ENCODE data around the gene UNKL. TPM values are rescaled to one million over a fixed set of nuclear protein-coding genes. Genes with fewer than 3 reads are reported as not detected.
A peak's percentile ranks its signal among the peaks of the same experiment; 100 is the strongest.

Gene UNKL
- total RNA-seq, 1 donor from 2014 or later = 31.5 TPM

DNA sequence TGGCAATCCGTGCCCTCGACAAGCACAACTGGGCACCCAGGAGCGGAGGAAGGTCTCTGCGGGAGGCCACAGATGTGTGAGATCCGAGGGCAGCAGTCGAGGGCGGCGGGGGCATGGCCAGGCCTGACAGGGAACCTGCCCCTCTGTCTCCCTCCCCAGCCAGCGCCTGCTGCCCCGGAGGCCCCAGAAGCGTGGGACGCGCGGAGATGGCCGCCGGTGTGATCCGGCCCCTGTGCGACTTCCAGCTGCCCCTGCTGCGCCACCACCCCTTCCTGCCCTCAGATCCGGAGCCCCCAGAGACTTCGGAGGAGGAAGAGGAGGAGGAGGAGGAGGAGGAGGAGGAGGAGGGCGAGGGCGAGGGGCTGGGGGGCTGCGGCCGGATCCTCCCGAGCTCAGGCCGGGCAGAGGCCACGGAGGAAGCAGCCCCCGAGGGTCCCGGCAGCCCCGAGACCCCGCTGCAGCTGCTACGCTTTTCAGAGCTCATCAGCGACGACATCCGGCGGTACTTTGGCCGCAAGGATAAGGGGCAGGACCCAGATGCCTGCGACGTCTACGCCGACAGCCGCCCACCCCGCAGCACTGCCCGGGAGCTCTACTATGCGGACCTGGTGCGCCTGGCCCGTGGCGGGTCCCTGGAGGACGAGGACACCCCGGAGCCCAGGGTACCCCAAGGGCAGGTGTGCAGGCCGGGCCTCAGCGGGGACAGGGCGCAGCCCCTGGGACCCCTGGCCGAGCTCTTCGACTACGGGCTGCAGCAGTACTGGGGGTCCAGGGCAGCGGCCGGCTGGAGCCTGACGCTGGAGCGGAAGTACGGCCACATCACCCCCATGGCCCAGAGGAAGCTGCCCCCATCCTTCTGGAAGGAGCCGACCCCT, 18.1 kb upstream of the UNKL start:
- Mint-ChIP-seq H3K36me3 (ENCODE audit: insufficient read depth) (no peaks in the 10 kb centered on the region), H3K27me3 (no peaks in the 10 kb centered on the region), H3K4me1 (ENCODE audit: low read depth) (peaks cover 15% of the 10 kb centered on the region), H3K9me3 (ENCODE audit: low read depth) (no peaks in the 10 kb centered on the region), H3K27ac (no peak overlapping the region), H3K4me3 (ENCODE audit: low read depth) (no peak overlapping the region)
- TF ChIP-seq, protein P1, sequence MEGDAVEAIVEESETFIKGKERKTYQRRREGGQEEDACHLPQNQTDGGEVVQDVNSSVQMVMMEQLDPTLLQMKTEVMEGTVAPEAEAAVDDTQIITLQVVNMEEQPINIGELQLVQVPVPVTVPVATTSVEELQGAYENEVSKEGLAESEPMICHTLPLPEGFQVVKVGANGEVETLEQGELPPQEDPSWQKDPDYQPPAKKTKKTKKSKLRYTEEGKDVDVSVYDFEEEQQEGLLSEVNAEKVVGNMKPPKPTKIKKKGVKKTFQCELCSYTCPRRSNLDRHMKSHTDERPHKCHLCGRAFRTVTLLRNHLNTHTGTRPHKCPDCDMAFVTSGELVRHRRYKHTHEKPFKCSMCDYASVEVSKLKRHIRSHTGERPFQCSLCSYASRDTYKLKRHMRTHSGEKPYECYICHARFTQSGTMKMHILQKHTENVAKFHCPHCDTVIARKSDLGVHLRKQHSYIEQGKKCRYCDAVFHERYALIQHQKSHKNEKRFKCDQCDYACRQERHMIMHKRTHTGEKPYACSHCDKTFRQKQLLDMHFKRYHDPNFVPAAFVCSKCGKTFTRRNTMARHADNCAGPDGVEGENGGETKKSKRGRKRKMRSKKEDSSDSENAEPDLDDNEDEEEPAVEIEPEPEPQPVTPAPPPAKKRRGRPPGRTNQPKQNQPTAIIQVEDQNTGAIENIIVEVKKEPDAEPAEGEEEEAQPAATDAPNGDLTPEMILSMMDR (IDR thresholded peaks at IDR 0.05; ENCODE audit: unreplicated experiment) = no peak
- DNase-seq (ENCODE audit: low spot score, unreplicated experiment) = no peak

GRCh38 chr16:1431497-1432270, 17.2 kb upstream of the UNKL start:
- H3K36me3 Mint-ChIP-seq (ENCODE audit: insufficient read depth) = no peaks in the 10 kb centered on the region
- peaks cover 19% of the 10 kb centered on the region for H3K4me1 Mint-ChIP-seq (ENCODE audit: low read depth)
- TF ChIP-seq, protein P1 (IDR thresholded peaks at IDR 0.05; ENCODE audit: unreplicated experiment) = no peak
- no peaks in the 10 kb centered on the region for H3K27me3 Mint-ChIP-seq
- H3K27ac Mint-ChIP-seq = no peak overlapping the region
- no peaks in the 10 kb centered on the region for H3K9me3 Mint-ChIP-seq (ENCODE audit: low read depth)
- peak overlapping the region; percentile 56 for H3K4me3 Mint-ChIP-seq (ENCODE audit: low read depth)
- no peak for DNase-seq (ENCODE audit: low spot score, unreplicated experiment)

DNA sequence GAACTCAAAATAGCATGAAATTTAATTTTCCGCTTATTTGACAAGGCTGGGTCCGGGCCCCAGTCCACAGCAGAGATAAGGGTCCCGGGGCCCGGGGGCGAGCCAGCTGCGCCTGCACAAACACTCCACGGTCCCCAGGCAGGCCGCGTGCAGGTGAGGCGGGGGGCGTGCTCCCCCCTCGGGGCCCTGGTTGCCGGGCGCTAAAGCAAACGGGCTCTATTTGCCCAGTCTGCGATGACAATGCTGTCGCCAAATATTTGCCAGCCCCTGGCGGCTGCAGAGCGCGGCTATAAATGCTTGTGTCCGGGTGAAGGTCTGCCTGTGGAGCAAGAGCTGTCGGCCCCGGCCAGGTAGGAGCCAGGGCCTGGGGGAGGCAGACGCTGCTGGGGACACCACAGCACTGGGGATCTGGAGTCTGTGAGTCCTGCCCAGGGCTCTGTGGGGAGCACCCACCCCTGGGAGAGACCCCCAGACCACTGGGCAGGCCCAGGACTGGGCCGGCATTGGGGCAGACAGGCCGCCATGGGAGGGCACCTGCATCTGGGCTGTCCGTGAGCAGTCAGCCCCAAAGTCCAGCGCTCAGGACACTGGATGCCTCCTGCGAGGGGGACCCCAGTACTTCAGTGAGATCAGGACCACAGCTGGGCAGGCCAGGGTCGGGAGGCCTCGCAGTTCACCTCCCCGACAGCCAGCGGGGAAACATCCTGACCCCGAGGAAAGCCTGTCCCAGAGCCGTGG, 16.4 kb upstream of the UNKL start, which contains the start of gene PERCC1:
Gene PERCC1, plus strand, starts transcription at position 320 of the 738 bp plus-strand sequence. CDS start 1,516 bp downstream, outside the sequence.
- TF ChIP-seq, protein P1 (IDR thresholded peaks at IDR 0.05; ENCODE audit: unreplicated experiment) = peak; percentile 55
- Mint-ChIP-seq H3K27me3 (no peaks in the 10 kb centered on the region), H3K36me3 (ENCODE audit: insufficient read depth) (no peaks in the 10 kb centered on the region), H3K4me3 (ENCODE audit: low read depth) (peak within 1 kb of the TSS; percentile 56), H3K4me1 (ENCODE audit: low read depth) (peaks cover 22% of the 10 kb centered on the region), H3K27ac (peak within 1 kb of the TSS; percentile 73), H3K9me3 (ENCODE audit: low read depth) (no peaks in the 10 kb centered on the region)
- peak; percentile 73 for DNase-seq (ENCODE audit: low spot score, unreplicated experiment)

GRCh38 chr16:1430214-1430758, 15.8 kb upstream of the UNKL start:
- Mint-ChIP-seq H3K9me3 (ENCODE audit: low read depth) (no peaks in the 10 kb centered on the region), H3K4me3 (ENCODE audit: low read depth) (peak overlapping the region; percentile 21), H3K27ac (peak overlapping the region; percentile 67), H3K4me1 (ENCODE audit: low read depth) (peaks cover 22% of the 10 kb centered on the region), H3K27me3 (no peaks in the 10 kb centered on the region), H3K36me3 (ENCODE audit: insufficient read depth) (no peaks in the 10 kb centered on the region)
- TF ChIP-seq, protein P1 (IDR thresholded peaks at IDR 0.05; ENCODE audit: unreplicated experiment) = no peak
- no peak for DNase-seq (ENCODE audit: low spot score, unreplicated experiment)
